ENCODE measurements around the gene SAPCD1.

Gene SAPCD1

DNA sequence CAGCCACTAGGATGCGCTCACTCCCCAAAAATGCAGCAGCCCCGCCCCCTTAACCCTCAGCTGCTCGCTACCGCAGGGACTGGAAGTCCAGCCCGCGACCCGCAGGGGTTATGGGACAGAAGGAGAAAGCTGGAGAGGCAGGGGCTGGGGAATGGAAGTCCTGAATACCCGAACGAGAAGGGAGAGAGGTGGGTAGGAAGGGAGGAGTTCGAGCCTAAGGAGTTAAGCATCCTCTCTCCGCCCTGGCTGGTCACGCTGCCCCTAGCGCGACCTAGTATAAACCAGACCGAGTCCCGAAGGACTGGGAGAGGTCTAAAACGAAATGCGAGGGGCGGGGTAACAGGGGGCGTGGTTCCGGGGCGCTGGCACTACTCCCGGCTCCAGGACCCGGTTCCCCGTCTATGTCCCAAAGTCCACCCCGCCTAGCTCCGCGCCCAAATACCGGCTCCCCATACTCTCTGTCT, 32.9 kb upstream of the SAPCD1 start:
- DNase-seq (ENCODE audit: low read depth in 2 of 2) = peak in 1 of 2 experiments; percentile 29

DNA sequence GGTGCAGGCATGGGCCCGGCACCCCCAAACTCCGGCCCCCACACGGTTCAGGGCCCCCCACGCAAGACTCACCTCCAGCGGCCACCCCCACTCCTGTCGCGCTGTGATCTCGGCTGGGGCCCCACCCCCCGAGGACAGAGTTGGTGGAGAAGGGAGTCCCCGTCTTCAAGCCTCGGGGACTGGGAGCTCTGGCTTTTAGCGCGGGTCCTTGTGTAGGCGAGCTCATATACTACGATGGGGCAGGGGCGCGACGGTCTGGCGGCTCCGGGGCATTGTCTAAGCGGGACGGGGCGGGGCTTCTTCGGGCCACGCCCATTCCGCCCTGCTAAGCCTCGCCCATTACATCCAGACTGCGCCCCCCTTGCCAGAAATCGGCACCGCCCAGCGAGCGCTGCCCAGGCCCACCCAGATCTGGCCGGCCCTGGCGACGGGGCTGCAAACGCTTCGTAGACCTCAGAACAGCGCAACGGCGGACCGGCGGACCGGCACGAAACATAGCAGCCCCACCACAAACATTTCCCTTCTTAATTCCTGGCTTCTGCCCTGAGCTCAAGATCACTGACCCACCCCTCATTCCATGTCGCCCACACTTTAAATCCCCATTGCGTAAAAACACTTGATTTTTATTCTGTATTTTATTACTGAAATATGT, 32.4 kb upstream of the SAPCD1 start:
- peak; percentile 75 for DNase-seq (ENCODE audit: low read depth in 2 of 2)

DNA sequence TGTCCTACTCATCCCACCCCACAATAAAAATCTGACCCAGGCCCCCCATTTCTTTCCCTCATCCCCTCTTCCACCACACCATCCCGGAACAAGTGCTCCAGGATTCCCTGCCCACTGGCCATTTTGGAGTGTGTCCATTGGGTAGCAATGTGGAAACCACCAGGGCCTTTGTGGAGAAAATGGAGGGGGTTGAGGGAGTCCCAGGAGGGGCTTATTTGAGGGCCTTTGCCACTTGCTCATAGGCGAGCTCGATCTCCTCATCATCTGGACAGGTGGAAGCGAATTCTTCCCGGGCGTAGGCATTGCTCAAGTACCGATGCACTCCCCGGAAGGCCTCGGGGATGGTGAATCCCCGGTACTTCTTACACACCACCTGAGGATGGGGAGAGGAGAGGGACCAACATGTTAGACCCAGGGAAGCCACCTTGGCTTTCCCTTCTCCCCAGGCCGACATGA, 31.8 kb upstream of the SAPCD1 start:
- no peak for DNase-seq (ENCODE audit: low read depth in 2 of 2)

DNA sequence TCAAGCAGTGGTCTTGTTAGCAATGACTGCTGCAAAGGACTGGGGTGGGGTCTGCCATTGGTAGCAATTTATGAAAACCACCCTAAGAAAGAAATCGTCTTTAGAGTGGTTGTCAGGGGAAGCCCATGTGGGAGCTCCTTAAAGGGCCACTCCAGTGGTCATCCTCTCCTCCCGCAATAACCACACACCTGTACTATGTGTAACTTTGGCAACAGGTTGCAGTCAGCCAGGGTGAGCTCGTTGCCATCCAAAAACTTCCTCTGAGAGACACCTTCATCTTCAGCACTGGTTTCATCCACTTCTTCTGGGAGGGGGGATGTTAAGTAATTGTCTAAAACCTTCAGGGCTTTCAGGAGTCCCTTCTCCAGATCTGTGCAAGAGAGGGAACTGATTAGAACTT, 30.4 kb upstream of the SAPCD1 start:
- DNase-seq (ENCODE audit: low read depth in 2 of 2) = no peak

DNA sequence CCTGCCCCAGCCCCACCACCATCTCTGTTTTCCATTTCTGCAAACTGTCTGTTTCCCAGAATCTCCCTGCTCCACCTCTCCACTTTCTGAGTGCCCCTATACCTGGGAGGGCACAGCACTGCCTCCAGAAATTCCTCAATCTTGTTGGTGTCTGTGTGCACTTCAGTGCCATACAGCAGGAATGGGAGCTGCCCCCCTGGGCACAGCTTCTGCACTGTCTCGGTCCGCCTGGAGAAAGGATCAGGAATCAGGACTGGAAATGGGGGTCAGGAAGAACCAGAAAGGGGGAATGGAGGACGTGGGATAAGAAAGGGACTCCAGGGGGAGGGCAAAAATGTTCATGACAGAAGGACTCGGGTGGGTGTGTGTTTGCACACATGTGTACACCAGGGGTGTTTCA, 28.7 kb upstream of the SAPCD1 start:
- DNase-seq (ENCODE audit: low read depth in 2 of 2) = no peak

DNA sequence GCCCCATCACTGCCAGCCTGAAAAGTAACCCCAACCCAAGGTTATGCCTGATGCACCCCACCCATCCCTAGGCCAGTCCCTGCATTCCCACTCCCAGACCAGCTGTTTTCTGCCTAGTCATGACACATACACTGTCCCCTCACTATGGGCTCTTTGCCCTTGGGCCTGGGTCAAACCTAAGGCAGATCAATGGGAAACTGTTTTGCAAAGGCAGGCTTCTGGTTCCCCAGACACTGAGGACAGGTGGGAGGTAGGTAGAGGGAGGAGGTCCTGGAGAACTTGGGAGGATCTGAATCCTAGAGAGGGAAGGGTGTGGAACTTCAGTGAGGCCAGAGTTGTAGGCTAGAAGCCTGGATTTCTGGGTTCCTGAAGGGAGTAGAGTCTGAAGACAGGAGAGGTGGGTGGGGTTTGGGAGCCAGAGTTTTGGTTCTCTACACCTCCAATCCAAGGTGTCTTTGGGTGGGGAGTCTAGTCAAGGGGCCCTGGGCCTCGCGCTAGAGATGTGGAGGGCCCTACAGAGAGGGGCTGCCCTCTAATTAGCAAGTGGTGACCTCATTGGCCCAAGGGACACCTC, 28.1 kb upstream of the SAPCD1 start:
- DNase-seq (ENCODE audit: low read depth in 2 of 2) = no peak

DNA sequence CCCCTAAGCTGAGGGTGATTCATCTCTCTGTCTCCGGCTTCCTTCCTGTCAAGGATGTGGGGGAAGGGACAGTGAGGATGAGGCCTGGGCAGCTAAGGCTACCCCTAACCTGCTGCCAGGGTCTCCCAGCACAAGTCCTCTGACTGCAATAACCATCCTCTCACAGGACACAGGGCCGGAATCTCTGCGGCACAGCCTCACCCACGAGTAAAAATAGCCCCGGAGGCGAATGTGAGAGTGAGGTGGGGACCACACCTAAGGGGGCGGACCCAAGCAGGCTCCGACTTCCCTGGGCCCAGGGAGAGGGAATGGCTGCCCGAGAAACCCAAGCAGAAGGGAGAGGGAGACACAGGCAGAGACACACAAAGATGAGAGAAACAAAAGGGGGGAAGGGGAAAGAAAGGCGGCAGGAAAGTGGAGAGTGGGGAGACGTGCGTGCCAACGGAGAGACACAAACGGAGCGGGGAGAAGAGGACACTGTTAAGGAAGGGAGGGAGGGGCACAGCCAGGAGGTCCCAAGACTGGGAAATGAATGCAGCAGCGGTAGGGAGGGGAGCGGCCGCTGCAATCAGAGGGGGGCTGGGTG, 27.5 kb upstream of the SAPCD1 start:
- DNase-seq (ENCODE audit: low read depth in 2 of 2) = peak in 1 of 2 experiments; percentile 26

DNA sequence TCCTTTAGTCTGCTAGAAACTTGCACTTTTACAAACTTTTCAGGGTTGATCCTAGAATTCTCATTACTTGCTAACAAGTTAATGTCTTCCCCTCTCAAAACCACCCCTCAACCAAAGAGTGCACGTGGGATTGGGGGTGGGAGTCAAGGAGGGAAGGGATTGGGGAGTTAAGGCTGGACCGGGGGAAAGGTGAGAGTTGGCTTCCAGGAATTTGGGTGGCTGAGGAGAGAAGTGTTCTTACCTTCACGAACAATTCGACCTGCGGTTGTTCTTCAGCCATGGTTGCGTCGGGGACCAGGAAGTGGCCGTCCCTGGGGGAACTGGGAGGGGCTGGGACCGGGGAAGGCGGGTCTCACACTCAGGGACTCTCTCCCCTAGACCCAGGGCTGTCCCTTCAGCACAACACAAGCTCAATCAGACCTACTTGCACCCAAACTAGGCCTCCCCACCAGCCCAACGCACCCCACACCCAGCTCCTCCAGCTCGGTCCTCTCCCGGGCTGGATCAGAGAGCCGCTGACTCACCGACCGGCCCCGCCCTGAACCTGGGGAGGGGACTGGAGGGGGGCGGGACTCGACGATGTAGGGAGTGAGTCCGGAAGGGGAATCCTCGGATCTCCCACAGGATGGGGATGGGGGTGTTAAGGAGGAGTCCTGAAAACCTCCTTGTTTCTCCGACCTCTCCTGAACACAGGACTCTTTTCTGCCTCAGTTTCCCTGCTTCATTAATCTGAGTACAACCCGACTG, 26.3 kb upstream of the SAPCD1 start, which contains the start of gene CLIC1:
Gene CLIC1 (minus strand): TSS at position 510 of the 747 bp plus-strand sequence. CDS start 230 bp downstream, at position 280.
- peak in 1 of 2 experiments; percentile 47 for DNase-seq (ENCODE audit: low read depth in 2 of 2)

DNA sequence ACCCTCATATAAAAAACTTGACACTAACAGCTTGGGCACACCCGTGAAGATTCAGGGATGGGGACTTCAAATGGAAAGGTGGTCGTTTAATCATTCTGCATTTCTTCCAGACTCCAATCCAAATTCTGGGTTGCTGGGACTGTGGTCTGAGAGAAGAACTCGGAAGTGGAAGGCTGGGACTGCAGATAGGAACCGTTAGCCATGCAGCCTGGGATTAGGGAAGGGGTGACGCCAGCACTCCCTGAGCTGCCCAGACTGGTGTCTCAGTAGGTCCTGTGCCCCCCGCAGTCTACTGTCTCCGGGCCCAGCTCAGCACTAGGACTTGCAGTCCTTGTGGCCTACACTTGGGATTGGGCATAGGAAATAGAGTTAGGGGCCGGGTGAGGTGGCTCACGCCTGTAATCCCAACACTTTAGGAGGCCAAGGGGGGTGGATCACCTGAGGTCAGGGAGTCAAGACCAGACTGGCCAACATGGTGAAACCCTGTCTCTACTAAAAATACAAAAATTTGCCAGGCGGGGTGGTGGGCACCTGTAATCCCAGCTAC, 25.6 kb upstream of the SAPCD1 start:
- no peak for DNase-seq (ENCODE audit: low read depth in 2 of 2)

DNA sequence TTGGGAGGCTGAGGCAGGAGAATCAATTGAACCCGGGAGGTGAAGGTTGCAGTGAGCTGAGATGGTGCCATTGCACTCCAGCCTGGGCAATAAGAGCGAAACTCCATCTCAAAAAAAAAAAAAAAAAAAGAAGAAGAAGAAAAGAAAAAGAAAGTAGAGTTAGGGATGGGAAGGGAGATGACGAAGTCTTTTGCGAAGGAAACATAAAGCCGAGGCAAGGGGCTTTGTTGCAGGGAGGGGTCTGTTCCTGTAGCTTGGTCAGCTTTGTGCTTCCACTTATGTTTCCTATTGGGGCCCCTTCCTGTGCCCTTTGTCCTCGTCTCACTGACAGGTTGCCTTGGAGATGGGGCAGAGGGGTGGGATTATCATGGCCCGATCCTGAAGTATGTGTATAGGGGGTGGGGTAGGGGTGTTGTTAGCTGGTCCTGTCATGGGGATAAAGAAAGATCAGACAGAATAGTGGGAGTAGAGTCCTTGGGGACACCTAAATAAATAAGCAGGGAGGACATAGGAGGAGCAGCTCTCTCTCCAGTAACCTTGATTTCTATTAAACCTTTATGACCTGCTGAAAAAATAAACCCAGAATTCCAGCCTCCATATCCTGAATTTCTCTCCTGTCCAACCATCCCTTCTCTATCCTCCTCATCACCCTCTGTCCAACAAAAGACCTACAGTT, 25.0 kb upstream of the SAPCD1 start:
- DNase-seq (ENCODE audit: low read depth in 2 of 2) = no peak

DNA sequence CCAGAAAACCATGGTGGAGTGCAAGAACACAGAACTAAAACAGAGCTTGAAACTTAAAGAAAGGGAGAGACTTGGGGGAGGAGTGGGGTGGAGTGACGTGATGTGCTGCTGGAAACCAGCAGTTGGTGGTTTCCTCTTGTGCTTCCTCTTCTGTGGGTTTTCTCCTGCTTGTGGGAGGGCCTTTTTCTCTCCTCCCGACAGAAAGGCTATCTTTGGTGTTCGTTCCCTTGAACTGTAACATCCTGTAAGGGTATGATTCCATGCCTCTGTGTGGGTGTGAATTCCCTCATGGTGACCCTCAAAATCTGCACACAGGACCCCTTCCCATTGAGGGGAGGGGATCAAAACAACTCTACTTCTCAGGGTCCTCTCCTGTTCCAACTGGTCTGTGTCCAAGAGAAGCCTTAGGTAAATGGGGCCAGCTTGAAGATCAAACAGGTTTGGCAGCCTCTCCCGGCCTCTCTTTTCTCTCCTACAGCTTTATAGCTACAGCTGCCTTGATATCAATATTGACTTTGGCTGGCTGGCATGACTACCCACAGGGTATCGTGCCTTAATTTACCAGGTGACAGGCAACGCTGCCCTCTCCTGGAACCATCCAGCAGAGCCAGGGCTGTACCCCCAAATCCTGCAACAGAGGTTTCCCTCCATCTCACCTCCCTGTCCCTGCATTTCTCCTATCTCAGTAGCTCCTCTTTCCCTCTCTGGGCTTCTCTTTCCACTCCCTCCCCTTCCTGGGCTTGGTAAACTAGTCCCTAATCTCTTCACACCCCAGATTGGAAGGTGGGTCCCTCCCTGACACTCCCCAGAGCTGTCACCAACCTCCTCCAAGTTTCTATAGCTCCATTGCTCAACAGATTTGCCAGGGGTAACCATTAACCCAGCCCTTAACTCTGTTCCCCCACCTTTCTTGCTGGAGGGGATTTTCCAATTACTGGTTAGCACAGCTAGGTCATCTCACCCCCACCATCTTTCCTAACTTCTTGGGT, 24.2 kb upstream of the SAPCD1 start:
- peak in 1 of 2 experiments; percentile 36 for DNase-seq (ENCODE audit: low read depth in 2 of 2)

DNA sequence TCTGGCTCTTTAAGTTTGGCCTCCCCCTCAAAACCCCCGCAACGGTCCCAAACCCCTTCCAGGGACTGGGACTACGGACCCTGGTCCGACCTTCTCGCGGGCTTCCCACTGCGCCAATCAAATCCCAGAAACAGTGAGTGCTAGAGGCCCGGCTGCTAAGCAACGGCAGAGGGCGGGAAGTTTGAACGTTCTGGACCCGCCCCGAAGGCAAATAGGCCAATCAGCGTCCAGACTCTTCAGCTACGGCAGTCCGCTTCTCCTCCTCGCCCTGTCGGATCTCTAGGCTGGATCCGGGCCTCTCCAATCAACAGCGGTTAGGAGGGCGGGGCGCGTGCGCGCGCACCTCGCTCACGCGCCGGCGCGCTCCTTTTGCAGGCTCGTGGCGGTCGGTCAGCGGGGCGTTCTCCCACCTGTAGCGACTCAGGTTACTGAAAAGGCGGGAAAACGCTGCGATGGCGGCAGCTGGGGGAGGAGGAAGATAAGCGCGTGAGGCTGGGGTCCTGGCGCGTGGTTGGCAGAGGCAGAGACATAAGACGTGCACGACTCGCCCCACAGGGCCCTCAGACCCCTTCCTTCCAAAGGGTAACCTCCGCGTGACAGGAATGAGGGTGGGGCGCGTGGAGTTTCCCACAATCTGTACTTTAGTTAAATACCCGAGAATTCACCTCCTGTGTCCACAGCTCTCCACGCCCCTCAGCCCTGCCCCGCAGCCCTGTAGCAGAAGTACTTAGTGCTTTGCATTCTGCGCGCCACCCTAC, 22.6 kb upstream of the SAPCD1 start, which contains the start of gene MSH5:
Gene MSH5 (plus strand): TSS at position 367 of the 758 bp plus-strand sequence. CDS start 462 bp downstream, outside the sequence.
- DNase-seq (ENCODE audit: low read depth in 2 of 2) = peak; percentile 96 to 97

DNA sequence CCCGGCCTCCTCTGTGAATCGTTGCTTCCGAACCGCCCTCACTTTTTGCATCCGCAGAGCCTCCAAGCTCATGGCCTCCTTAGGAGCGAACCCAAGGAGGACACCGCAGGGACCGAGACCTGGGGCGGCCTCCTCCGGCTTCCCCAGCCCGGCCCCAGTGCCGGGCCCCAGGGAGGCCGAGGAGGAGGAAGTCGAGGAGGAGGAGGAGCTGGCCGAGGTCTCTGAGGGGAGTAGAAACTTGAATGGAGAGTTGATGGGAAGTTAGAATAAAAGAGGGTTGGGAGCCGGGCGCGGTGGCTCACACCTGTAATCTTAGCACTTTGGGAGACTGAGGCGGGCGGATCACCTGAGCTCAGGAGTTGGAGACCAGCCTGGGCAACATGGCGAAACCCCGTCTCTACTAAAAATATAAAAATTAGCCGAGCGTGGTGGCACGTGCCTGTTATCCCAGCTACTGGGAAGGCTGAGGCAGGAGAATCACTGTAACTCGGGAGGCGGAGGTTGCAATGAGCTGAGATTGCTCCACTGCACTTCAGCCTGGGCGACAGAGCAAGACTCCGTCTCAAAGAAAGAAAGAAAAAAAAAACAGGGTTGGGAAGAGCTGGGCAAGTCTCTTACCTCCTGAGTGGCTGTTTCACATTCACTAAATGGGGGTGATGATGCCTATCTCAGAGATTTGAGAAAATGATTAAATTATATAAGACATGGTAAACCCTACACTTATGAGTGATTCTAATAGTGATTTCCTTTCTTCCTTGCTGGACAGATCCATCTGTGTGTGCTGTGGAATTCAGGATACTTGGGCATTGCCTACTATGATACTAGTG, 21.8 kb upstream of the SAPCD1 start:
- no peak for DNase-seq (ENCODE audit: low read depth in 2 of 2)

DNA sequence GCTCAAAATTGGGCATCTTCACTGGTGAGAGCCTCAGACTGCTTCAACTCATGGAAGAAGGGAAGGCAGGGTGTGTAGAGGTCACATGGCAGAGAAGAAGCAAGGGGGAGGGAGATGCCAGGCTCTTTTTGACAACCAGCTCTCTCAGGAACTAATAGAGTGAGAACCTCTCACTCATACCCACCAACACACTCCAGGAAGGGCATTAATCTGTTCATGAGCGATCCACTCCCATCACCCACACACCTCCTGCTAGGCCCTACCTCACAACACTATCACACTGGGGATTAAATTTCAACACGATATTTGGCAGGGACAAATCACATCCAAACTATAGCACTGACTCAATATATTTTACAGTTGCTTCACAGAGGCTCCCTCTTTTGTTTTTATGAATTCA, 20.6 kb upstream of the SAPCD1 start:
- no peak for DNase-seq (ENCODE audit: low read depth in 2 of 2)

DNA sequence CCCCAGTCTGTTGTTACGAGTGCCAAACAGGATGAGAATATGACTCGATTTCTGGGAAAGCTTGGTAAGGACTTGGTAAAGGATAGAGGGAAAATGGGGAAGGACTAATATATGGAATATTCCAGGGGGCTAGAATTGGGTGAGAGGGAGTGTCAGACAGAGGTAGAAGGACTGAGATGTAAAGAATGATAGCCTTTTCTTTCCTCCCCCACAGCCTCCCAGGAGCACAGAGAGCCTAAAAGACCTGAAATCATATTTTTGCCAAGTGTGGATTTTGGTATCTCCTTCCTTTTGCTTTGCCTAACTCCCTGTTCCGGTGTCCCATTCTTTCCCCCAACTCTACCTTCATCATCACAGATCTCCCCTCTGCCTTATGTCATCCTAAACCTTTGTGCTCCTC, 19.6 kb upstream of the SAPCD1 start:
- DNase-seq (ENCODE audit: low read depth in 2 of 2) = no peak

DNA sequence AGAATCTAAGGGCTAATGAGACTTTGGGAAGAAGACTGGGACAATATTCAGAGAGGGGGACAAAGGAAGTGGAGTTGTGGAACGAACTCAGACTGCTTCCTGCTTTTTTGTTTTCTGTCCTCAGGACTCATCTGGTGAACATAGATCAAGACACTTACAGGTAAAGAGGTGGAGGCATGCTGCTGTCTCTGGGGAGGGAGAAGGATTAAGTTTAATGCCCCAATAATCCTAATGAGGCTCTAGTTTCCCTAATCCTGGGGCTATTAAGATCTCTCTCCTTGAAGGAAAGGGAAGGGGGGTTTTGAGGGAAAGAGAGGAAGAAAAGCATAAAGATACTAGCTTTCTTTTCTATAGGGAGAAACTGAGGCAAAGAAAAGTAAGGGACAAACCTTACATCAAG, 18.0 kb upstream of the SAPCD1 start:
- DNase-seq (ENCODE audit: low read depth in 2 of 2) = no peak

DNA sequence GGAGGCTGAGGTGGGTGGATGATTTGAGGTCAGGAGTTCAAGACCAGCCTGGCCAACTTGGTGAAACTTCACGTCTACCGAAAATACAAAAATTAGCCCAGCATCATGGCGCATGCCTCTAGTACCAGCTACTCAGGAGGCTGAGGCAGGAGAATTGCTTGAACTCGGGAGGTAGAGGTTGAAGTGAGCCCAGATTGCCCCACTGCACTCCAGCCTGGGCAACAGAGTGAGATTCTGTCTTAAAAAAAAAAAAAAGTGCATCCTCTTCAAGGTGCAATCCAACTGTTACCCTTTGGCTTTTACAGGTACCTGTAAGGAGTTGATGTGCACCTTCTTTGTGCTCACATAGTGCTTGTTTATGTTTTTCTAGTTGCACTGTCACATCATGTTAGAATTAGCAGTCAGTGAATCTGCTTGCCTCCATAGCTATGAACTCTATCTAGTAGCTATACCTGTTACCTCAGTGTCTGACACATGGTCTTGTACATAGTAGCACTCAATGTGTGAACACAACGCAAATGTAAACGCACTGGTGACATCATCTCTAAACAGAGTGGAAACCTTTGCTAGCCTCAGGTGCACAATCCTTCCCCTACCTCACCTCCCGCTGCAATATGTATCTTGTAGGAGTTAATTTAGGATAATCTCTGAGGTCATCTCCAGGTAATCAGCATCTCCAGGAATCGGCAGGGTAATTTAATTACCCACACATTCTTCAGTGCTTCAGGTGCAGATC, 13.0 kb upstream of the SAPCD1 start:
- DNase-seq (ENCODE audit: low read depth in 2 of 2) = no peak

Data from fibroblast of skin of left biceps (primary cell).